SK-N-SH (cell line): ENCODE data around the gene BNC2. TPM values are rescaled to one million over a fixed set of nuclear protein-coding genes. Genes with fewer than 3 reads are reported as not detected.

Source experiments
- CTCF ChIA-PET: fragments of 300-600, 350-600 bp; formaldehyde crosslinking; extraction: SDS; loops from one replicate; lab custom pipeline; 2021; lab: Yijun Ruan, JAX
- POLR2A ChIA-PET: fragments of 350-600 bp; sonication (Branson Sonifier 250); formaldehyde crosslinking; extraction: SDS; loops from one replicate; lab custom pipeline; 2020; ENCODE audit warnings: antibody characterized with exemption, inconsistent platforms; lab: Yijun Ruan, JAX
- DNase-seq: peaks from one replicate; pipeline ENCODE4 v3.0.0; 2012
- H2AFZ ChIP-seq: fragments of 200-600 bp; sonication (generic); 2 replicates; pipeline ENCODE4 v1.8.1; 2016; ENCODE audit warnings: antibody characterized with exemption, mild to moderate bottlenecking, low read depth
- H3F3A ChIP-seq: fragments of 200-600 bp; sonication (generic); replicated peaks from 2 replicates; pipeline ENCODE3; 2016; ENCODE audit warnings: antibody characterized with exemption, mild to moderate bottlenecking; ENCODE audit not compliant: insufficient read depth
- H3K27ac ChIP-seq, 2 experiments: fragments of 200-500 bp in 1 of 2; fragments of 200-600 bp in 1 of 2; sonication (Bioruptor generic) in 1 of 2; sonication (generic), shearing (Covaris generic) in 1 of 2; 2 replicates each; pipeline versions ENCODE4 v1.5.1 to v1.6.1; 2014 to 2016; ENCODE audit warnings: low read depth in 2 of 2, inconsistent platforms in 1 of 2, low read length in 1 of 2, mild to moderate bottlenecking in 1 of 2, mixed read lengths in 1 of 2
- H3K27me3 ChIP-seq: fragments of 200-600 bp; sonication (generic), shearing (Covaris generic); 2 replicates; pipeline ENCODE4 v1.6.1; 2016; ENCODE audit warnings: mixed run types; ENCODE audit not compliant: insufficient read depth
- H3K36me3 ChIP-seq, 2 experiments: fragments of 200-500 bp in 1 of 2; fragments of 200-600 bp in 1 of 2; sonication (Bioruptor generic) in 1 of 2; sonication (generic) in 1 of 2; replicated peaks in 1 of 2; 2 replicates each; pipeline versions ENCODE3 to v1.5.1; 2014 to 2016; ENCODE audit warnings: low read length in 1 of 2, mild to moderate bottlenecking in 1 of 2; ENCODE audit not compliant: insufficient read depth in 2 of 2, control insufficient read depth in 1 of 2
- H3K4me1 ChIP-seq, 2 experiments: fragments of 200-500 bp in 1 of 2; fragments of 200-600 bp in 1 of 2; sonication (Bioruptor generic) in 1 of 2; sonication (generic), shearing (Covaris generic) in 1 of 2; 2 replicates each; pipeline versions ENCODE4 v1.5.1 to v1.6.1; 2014 to 2016; ENCODE audit warnings: low read depth in 1 of 2, low read length in 1 of 2, mixed run types in 1 of 2; ENCODE audit not compliant: insufficient read depth in 2 of 2, control insufficient read depth in 1 of 2
- H3K4me2 ChIP-seq: fragments of 200-600 bp; sonication (generic), shearing (Covaris generic); 2 replicates; pipeline ENCODE4 v1.6.1; 2017; ENCODE audit warnings: mixed run types
- H3K4me3 ChIP-seq, 2 experiments: fragments of 200-500 bp in 1 of 2; fragments of 200-600 bp in 1 of 2; sonication (Bioruptor generic) in 1 of 2; sonication (generic), shearing (Covaris generic) in 1 of 2; 2 replicates each; pipeline versions ENCODE4 v1.5.1 to v1.8.1; 2014 to 2016; ENCODE audit warnings: low read depth in 2 of 2, inconsistent platforms in 1 of 2, low read length in 1 of 2, mild to moderate bottlenecking in 1 of 2, mixed read lengths in 1 of 2, moderate library complexity in 1 of 2
- H3K79me2 ChIP-seq: fragments of 200-600 bp; sonication (generic); 2 replicates; pipeline ENCODE4 v1.8.1; 2017; ENCODE audit warnings: mild to moderate bottlenecking; ENCODE audit not compliant: insufficient read depth
- H3K9ac ChIP-seq: fragments of 200-600 bp; sonication (generic); 2 replicates; pipeline ENCODE4 v1.6.1; 2017; ENCODE audit warnings: mixed run types
- H3K9me2 ChIP-seq: fragments of 200-600 bp; sonication (generic); 2 replicates; pipeline ENCODE4 v1.6.1; 2017; ENCODE audit warnings: mixed run types
- H3K9me3 ChIP-seq: fragments of 200-600 bp; sonication (generic); 2 replicates; pipeline ENCODE4 v1.6.1; 2017; ENCODE audit warnings: mixed run types, mild to moderate bottlenecking, moderate library complexity
- H4K20me1 ChIP-seq: fragments of 200-600 bp; sonication (generic); 2 replicates; pipeline ENCODE4 v1.6.1; 2017; ENCODE audit warnings: mild to moderate bottlenecking, mixed run types; ENCODE audit not compliant: insufficient read depth
- CHD2 ChIP-seq: fragments of 150-350 bp; IDR thresholded peaks from 2 replicates; pipeline ENCODE4 v1.6.1; 2018; ENCODE audit warnings: low read length; ENCODE audit not compliant: partially characterized antibody
- EP300 ChIP-seq, 2 experiments: IDR thresholded peaks; 2 replicates each; pipeline versions ENCODE4 v1.4.0 to v1.6.1; 2012; ENCODE audit warnings: borderline replicate concordance in 1 of 2, low read depth in 1 of 2, low read length in 1 of 2
- EZH2phosphoT487 ChIP-seq: fragments of 200-600 bp; sonication (generic); IDR thresholded peaks from 2 replicates; pipeline ENCODE4 v1.6.1; 2017; ENCODE audit warnings: low read depth, mixed run types, mild to moderate bottlenecking, antibody characterized with exemption, moderate library complexity, borderline replicate concordance
- FOXM1 ChIP-seq: IDR thresholded peaks from 2 replicates; pipeline ENCODE4 v1.4.0; 2012; ENCODE audit warnings: low read depth, mild to moderate bottlenecking
- GABPA ChIP-seq: IDR thresholded peaks from 2 replicates; pipeline ENCODE4 v1.4.0; 2012; ENCODE audit warnings: low read depth, mild to moderate bottlenecking
- GATA2 ChIP-seq: sonication (generic); formaldehyde crosslinking; IDR thresholded peaks from 2 replicates; pipeline ENCODE4 v1.5.0; 2020; ENCODE audit warnings: mild to moderate bottlenecking, missing genetic modification reagents
- JUND ChIP-seq: IDR thresholded peaks from 2 replicates; pipeline ENCODE4 v1.4.0; 2012
- MEF2A ChIP-seq: IDR thresholded peaks from 2 replicates; pipeline ENCODE4 v1.4.0; 2012; ENCODE audit warnings: low read depth, borderline replicate concordance
- MXI1 ChIP-seq: IDR thresholded peaks from 2 replicates; pipeline ENCODE4 v1.6.1; 2012; ENCODE audit warnings: mild to moderate bottlenecking, low read depth, low read length, improper control_type of control experiment
- NFIC ChIP-seq: IDR thresholded peaks from 2 replicates; pipeline ENCODE4 v1.4.0; 2012; ENCODE audit warnings: borderline replicate concordance
- NRF1 ChIP-seq: IDR thresholded peaks from 2 replicates; pipeline ENCODE4 v1.6.1; 2012; ENCODE audit warnings: low read depth, mild to moderate bottlenecking, low read length
- POLR2AphosphoS5 ChIP-seq: IDR thresholded peaks from 2 replicates; pipeline ENCODE4 v1.6.1; 2012; ENCODE audit warnings: low read depth, low read length
- RCOR1 ChIP-seq: fragments of 150-350 bp; IDR thresholded peaks from 2 replicates; pipeline ENCODE4 v1.6.1; 2017; ENCODE audit warnings: antibody characterized with exemption, low read length
- RFX5 ChIP-seq: IDR thresholded peaks from 2 replicates; pipeline ENCODE4 v1.6.1; 2012; ENCODE audit warnings: mild to moderate bottlenecking, improper control_type of control experiment, low read length
- RXRA ChIP-seq: IDR thresholded peaks from 2 replicates; pipeline ENCODE4 v1.4.0; 2012; ENCODE audit warnings: low read depth, mild to moderate bottlenecking, borderline replicate concordance
- SIN3A ChIP-seq: IDR thresholded peaks from 2 replicates; pipeline ENCODE4 v1.6.1; 2012; ENCODE audit warnings: low read depth, mild to moderate bottlenecking, low read length, moderate library complexity, borderline replicate concordance
- SMC3 ChIP-seq: IDR thresholded peaks from 2 replicates; pipeline ENCODE4 v1.6.1; 2012; ENCODE audit warnings: low read depth, low read length, improper control_type of control experiment
- TAF1 ChIP-seq: IDR thresholded peaks from 2 replicates; pipeline ENCODE4 v1.6.1; 2012; ENCODE audit warnings: low read depth, mild to moderate bottlenecking, low read length, moderate library complexity, borderline replicate concordance
- TEAD4 ChIP-seq: IDR thresholded peaks from 2 replicates; pipeline ENCODE4 v1.4.0; 2012; ENCODE audit warnings: mild to moderate bottlenecking, borderline replicate concordance; ENCODE audit not compliant: insufficient read depth
- WGBS: methylation state at CpG from one replicate; pipeline ENCODE4 v1.1.6; 2017; ENCODE audit warnings: low lambda C conversion rate; 5-methylcytosine and 5-hydroxymethylcytosine counted together
- polyA plus RNA-seq, 3 experiments: library from polyadenylated mRNA; depleted of rRNA; stranded (reverse); fragments of >200 nt; gene quantifications; 2 replicates each; pipeline ENCODE4 v1.2.3, GENCODE V29; 2012
- TF ChIP-seq, protein P1 (sequence below): fragments of 200-600 bp; sonication (generic); IDR thresholded peaks from 2 replicates; pipeline ENCODE4 v1.6.1; 2017; ENCODE audit warnings: antibody characterized with exemption, mild to moderate bottlenecking, moderate library complexity
- TF ChIP-seq, protein P2 (sequence below): fragments of 150-350 bp; IDR thresholded peaks from 2 replicates; pipeline ENCODE4 v1.6.1; 2017; ENCODE audit warnings: antibody characterized with exemption, low read length, low read depth, borderline replicate concordance

Gene BNC2
- polyA plus RNA-seq, 1 of the 3 experiments (the other 2 are of a cell fraction): 8.8 TPM

DNA sequence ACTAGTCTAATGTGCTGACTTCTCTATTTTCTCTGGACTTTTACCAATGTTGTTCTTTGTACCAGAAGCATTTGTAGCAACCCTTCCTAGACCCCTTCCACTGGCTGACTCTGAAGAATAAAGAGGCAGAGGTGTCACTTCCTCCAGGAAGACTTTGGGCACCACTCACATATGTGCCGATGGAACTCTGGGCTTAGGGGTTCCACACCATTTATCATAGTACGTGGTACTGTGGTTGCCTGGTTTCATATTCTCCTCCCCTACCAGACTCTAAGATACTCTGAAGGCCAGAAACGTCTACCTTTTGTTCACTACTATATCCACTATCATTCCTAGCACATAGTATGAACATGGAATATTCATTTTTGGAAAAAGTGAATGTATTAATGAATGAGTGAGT lies 88.0 kb downstream of the BNC2 start:
- Histone ChIP-seq H3F3A (peaks cover 5% of the 10 kb centered on the region), H3K79me2 (peaks cover 9% of the 10 kb centered on the region; the same call in 1 of the 2 replicates), H3K36me3 (peaks cover 0 to 6% of the 10 kb centered on the region in 2 experiments), H3K27ac (no peak overlapping the region), H3K4me3 (no peak overlapping the region), H3K4me1 (no peaks in the 10 kb centered on the region; a peak in 1 of 4 replicates), H3K9me3 (no peaks in the 10 kb centered on the region), H3K4me2 (no peak overlapping the region), H3K27me3 (no peaks in the 10 kb centered on the region), H2AFZ (no peak overlapping the region), H4K20me1 (no peaks in the 10 kb centered on the region), H3K9me2 (no peaks in the 10 kb centered on the region), H3K9ac (no peak overlapping the region)
- ChIA-PET POLR2A (no interaction called here), CTCF (interaction anchor here (0.6 to 0.7 kb wide), 3 partner anchors 26 to 346 kb away, joined by 3 read pairs; no protein-coding TSS in a partner anchor)
- DNase-seq: no peak
- TF ChIP-seq JUND (no peak), EZH2phosphoT487 (no peak), POLR2AphosphoS5 (no peak), SIN3A (no peak), FOXM1 (no peak), RXRA (no peak), NRF1 (no peak), NFIC (no peak), RCOR1 (no peak), TEAD4 (no peak), SMC3 (no peak), GATA2 (CRISPR knock-in tag) (no peak)
- TF ChIP-seq, protein P1, sequence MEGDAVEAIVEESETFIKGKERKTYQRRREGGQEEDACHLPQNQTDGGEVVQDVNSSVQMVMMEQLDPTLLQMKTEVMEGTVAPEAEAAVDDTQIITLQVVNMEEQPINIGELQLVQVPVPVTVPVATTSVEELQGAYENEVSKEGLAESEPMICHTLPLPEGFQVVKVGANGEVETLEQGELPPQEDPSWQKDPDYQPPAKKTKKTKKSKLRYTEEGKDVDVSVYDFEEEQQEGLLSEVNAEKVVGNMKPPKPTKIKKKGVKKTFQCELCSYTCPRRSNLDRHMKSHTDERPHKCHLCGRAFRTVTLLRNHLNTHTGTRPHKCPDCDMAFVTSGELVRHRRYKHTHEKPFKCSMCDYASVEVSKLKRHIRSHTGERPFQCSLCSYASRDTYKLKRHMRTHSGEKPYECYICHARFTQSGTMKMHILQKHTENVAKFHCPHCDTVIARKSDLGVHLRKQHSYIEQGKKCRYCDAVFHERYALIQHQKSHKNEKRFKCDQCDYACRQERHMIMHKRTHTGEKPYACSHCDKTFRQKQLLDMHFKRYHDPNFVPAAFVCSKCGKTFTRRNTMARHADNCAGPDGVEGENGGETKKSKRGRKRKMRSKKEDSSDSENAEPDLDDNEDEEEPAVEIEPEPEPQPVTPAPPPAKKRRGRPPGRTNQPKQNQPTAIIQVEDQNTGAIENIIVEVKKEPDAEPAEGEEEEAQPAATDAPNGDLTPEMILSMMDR: no peak
- 92% methylated on average over 3 of the region's 3 CpGs for WGBS

DNA sequence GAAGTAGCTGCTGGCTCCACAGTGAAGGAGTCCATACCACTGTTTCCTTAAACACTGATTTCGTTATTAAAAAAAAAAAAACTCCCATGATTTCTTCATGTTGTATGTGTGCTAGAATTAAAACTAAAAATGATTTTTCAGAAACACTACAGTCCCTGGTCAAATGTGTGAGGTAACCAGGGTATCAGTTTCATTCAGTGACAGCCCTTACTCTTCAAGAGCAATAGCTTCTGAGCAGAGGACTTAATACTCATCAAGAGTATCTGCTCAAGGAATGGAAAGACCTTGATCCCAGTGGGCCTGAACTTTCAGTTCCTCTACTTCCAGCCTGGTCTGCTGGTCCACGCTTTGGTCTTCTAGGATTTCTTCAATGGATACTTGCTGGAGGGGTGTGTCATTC lies 95.1 kb downstream of the BNC2 start:
- Histone ChIP-seq H3K4me1 (no peaks in the 10 kb centered on the region), H4K20me1 (no peaks in the 10 kb centered on the region), H3F3A (peaks cover 5% of the 10 kb centered on the region), H3K27ac (no peak overlapping the region), H3K4me3 (no peak overlapping the region), H2AFZ (no peak overlapping the region), H3K4me2 (no peak overlapping the region), H3K27me3 (no peaks in the 10 kb centered on the region), H3K79me2 (0 out of 2 replicates have a peak, but pooled peaks cover 3% of the 10 kb centered on the region), H3K36me3 (peaks cover 0 to 10% of the 10 kb centered on the region in 2 experiments), H3K9ac (no peak overlapping the region), H3K9me2 (no peaks in the 10 kb centered on the region), H3K9me3 (no peaks in the 10 kb centered on the region)
- ChIA-PET CTCF (no interaction called here), POLR2A (no interaction called here)
- TF ChIP-seq, protein P2, sequence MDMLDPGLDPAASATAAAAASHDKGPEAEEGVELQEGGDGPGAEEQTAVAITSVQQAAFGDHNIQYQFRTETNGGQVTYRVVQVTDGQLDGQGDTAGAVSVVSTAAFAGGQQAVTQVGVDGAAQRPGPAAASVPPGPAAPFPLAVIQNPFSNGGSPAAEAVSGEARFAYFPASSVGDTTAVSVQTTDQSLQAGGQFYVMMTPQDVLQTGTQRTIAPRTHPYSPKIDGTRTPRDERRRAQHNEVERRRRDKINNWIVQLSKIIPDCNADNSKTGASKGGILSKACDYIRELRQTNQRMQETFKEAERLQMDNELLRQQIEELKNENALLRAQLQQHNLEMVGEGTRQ: no peak
- TF ChIP-seq EP300 (IDR thresholded peaks at IDR 0.05; ENCODE audit: borderline replicate concordance in 1 of 2, low read depth in 1 of 2, low read length in 1 of 2): no peak
- no peak for TF ChIP-seq CHD2
- TF ChIP-seq TAF1: no peak
- no peak for TF ChIP-seq MXI1
- no peak for TF ChIP-seq RFX5
- no peak for TF ChIP-seq POLR2AphosphoS5
- no peak for TF ChIP-seq GABPA
- no peak for TF ChIP-seq MEF2A
- no peak for DNase-seq
- WGBS: 96% methylated on average over 2 of the region's 2 CpGs
